ENCODE data around the gene TSC22D4. TPM values are rescaled to one million over a fixed set of nuclear protein-coding genes. Genes with fewer than 3 reads are reported as not detected.

The TSC22D4 gene
- total RNA-seq, 1 donor, result 18.5 TPM

- no peaks in the 10 kb centered on the region for H3K9me3 ChIP-seq (ENCODE audit: low read depth, low read length)
- no peak overlapping the region for H2AFZ ChIP-seq (ENCODE audit: low read length)
- DNase-seq (ENCODE audit: insufficient read length, low spot score, missing footprints), result no peak
- peaks cover 19% of the 10 kb centered on the region for H3K36me3 ChIP-seq (ENCODE audit: insufficient read depth, low read length)
- no peak for TF ChIP-seq CTCF (IDR thresholded peaks at IDR 0.05; ENCODE audit: extremely low read depth, low read depth, low read length)
- no peak overlapping the region for H3K4me2 ChIP-seq (ENCODE audit: insufficient read depth, low read length)
- no peak overlapping the region for H3K4me3 ChIP-seq (ENCODE audit: insufficient read depth, low read length)
- peaks cover 13% of the 10 kb centered on the region for H3K4me1 ChIP-seq (ENCODE audit: insufficient read depth, low read length)
- H3K27ac ChIP-seq (ENCODE audit: low read depth, low read length), result no peak overlapping the region
- no peaks in the 10 kb centered on the region for H3K27me3 ChIP-seq (ENCODE audit: insufficient read depth, low read length)
- H4K20me1 ChIP-seq (ENCODE audit: insufficient read depth, low read length), result peaks cover 8% of the 10 kb centered on the region
- H3K79me2 ChIP-seq (ENCODE audit: insufficient read depth, low read length), result peaks cover 31% of the 10 kb centered on the region
Observed at GRCh38 chr7:100438172-100438571, 40.8 kb downstream of the TSC22D4 start.

DNA sequence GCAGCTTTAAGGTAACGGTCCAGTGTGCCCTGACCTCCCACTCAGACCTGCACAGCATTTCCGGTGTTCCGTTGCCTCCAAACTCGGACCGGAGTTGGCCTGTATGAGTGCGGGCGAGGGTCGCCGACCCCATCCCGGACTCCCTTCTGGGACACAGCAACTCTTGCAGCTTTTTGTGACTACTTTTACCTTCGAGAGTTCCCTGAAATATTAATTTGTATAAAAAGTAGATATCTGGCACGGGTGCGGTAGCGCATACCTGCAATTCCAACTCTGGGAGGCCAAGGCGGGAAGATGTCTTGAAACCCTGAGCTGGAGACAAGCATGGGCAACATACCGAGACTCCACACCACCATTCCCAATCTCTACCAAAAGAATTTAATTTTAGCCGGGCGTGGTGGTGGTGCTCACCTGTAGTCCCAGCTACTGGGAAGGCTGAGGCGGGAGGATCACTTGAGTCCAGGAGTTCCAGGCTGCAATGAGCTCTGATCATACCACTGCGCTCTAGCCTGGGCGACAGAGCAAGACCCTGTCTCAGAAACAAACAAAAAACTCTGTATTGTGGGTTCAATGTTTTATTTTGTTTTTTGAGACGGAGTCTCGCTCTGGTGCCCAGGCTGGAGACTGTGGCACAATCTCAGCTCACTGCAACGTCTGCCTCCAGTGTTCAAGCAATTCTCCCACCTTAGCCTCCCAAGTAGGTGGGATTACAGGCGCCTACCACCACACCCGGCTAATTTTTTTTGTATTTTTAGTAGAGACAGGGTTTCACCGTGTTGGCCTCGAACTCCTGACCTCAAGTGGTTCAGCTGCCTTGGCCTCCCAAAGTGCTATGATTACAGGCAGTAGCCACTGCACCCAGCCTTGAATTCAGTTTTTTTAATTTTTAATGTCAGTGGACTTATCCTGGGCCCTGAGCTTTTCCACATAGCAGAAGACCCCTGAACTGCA, 41.6 kb downstream of the TSC22D4 start:
- TF ChIP-seq CTCF (IDR thresholded peaks at IDR 0.05; ENCODE audit: extremely low read depth, low read depth, low read length), result no peak
- DNase-seq (ENCODE audit: insufficient read length, low spot score, missing footprints), result no peak
- H3K9me3 ChIP-seq (ENCODE audit: low read depth, low read length), result no peaks in the 10 kb centered on the region
- no peaks in the 10 kb centered on the region for H3K27me3 ChIP-seq (ENCODE audit: insufficient read depth, low read length)
- peaks cover 13% of the 10 kb centered on the region for H4K20me1 ChIP-seq (ENCODE audit: insufficient read depth, low read length)
- no peak overlapping the region for H3K27ac ChIP-seq (ENCODE audit: low read depth, low read length)
- H3K79me2 ChIP-seq (ENCODE audit: insufficient read depth, low read length), result peaks cover 38% of the 10 kb centered on the region
- H3K36me3 ChIP-seq (ENCODE audit: insufficient read depth, low read length), result peaks cover 27% of the 10 kb centered on the region
- peak overlapping the region; percentile 70 for H3K4me2 ChIP-seq (ENCODE audit: insufficient read depth, low read length)
- no peak overlapping the region for H2AFZ ChIP-seq (ENCODE audit: low read length)
- peak overlapping the region; percentile 93 for H3K4me3 ChIP-seq (ENCODE audit: insufficient read depth, low read length)
- H3K4me1 ChIP-seq (ENCODE audit: insufficient read depth, low read length), result peaks cover 13% of the 10 kb centered on the region

GRCh38 chr7:100435401-100436304, 43.4 kb downstream of the TSC22D4 start:
- Histone ChIP-seq H3K4me1 (ENCODE audit: insufficient read depth, low read length) (peaks cover 20% of the 10 kb centered on the region), H3K36me3 (ENCODE audit: insufficient read depth, low read length) (peaks cover 34% of the 10 kb centered on the region), H3K27ac (ENCODE audit: low read depth, low read length) (peak overlapping the region; percentile 76), H2AFZ (ENCODE audit: low read length) (peak overlapping the region; percentile 77), H3K4me2 (ENCODE audit: insufficient read depth, low read length) (peak overlapping the region; percentile 70), H3K9me3 (ENCODE audit: low read depth, low read length) (no peaks in the 10 kb centered on the region), H3K4me3 (ENCODE audit: insufficient read depth, low read length) (peak overlapping the region; percentile 93), H4K20me1 (ENCODE audit: insufficient read depth, low read length) (peaks cover 20% of the 10 kb centered on the region), H3K79me2 (ENCODE audit: insufficient read depth, low read length) (peaks cover 56% of the 10 kb centered on the region), H3K27me3 (ENCODE audit: insufficient read depth, low read length) (no peaks in the 10 kb centered on the region)
- peak; percentile 94 for DNase-seq (ENCODE audit: insufficient read length, low spot score, missing footprints)
- TF ChIP-seq CTCF (IDR thresholded peaks at IDR 0.05; ENCODE audit: extremely low read depth, low read depth, low read length), result no peak
